HEK293 (cell line): ENCODE results near the gene OR4D9.
A peak's percentile ranks its signal among the peaks of the same experiment; 100 is the strongest.

Experiments used
- IKZF3 ChIP-seq: fragments of 450-650 bp; IDR thresholded peaks from 2 replicates; pipeline ENCODE4 v1.5.0; 2018; ENCODE audit warnings: missing biosample characterization, mild to moderate bottlenecking, missing genetic modification characterization, moderate library complexity
- YY1 ChIP-seq: fragments of 450-650 bp; formaldehyde crosslinking; IDR thresholded peaks from 2 replicates; pipeline ENCODE4 v1.5.1; 2018; ENCODE audit warnings: missing biosample characterization, missing genetic modification characterization
- ZBTB21 ChIP-seq: fragments of 450-650 bp; formaldehyde crosslinking; IDR thresholded peaks from 2 replicates; pipeline ENCODE4 v1.5.1; 2017; ENCODE audit warnings: missing biosample characterization, missing genetic modification characterization
- ZNF10 ChIP-seq: fragments of 450-650 bp; formaldehyde crosslinking; IDR thresholded peaks from 2 replicates; pipeline ENCODE4 v1.5.1; 2017; ENCODE audit warnings: missing biosample characterization, missing genetic modification characterization
- ZNF121 ChIP-seq: fragments of 450-650 bp; formaldehyde crosslinking; IDR thresholded peaks from 2 replicates; pipeline ENCODE4 v1.5.1; 2016; ENCODE audit warnings: missing biosample characterization, missing genetic modification characterization
- ZNF174 ChIP-seq: fragments of 450-650 bp; formaldehyde crosslinking; IDR thresholded peaks from 2 replicates; pipeline ENCODE4 v1.5.0; 2017; ENCODE audit warnings: missing biosample characterization, mild to moderate bottlenecking, missing genetic modification characterization
- ZNF239 ChIP-seq: fragments of 450-650 bp; formaldehyde crosslinking; IDR thresholded peaks from 2 replicates; pipeline ENCODE4 v1.5.1; 2016; ENCODE audit warnings: missing biosample characterization, missing genetic modification characterization
- ZNF280C ChIP-seq: fragments of 450-650 bp; formaldehyde crosslinking; IDR thresholded peaks from 2 replicates; pipeline ENCODE4 v1.5.1; 2016; ENCODE audit warnings: missing biosample characterization, missing genetic modification characterization
- ZNF335 ChIP-seq: fragments of 450-650 bp; formaldehyde crosslinking; conservative IDR thresholded peaks from 2 replicates; pipeline ENCODE4 v1.5.1; 2016; ENCODE audit warnings: missing biosample characterization, missing genetic modification characterization
- ZNF341 ChIP-seq: fragments of 450-650 bp; formaldehyde crosslinking; IDR thresholded peaks from 2 replicates; pipeline ENCODE4; 2016; ENCODE audit warnings: low read depth, missing biosample characterization, missing genetic modification characterization
- ZNF449 ChIP-seq: fragments of 450-650 bp; formaldehyde crosslinking; IDR thresholded peaks from 2 replicates; pipeline ENCODE4 v1.5.1; 2017; ENCODE audit warnings: missing biosample characterization, mild to moderate bottlenecking, missing genetic modification characterization, moderate library complexity
- ZNF48 ChIP-seq: fragments of 450-650 bp; formaldehyde crosslinking; IDR thresholded peaks from 2 replicates; pipeline ENCODE4 v1.5.1; 2016; ENCODE audit warnings: missing biosample characterization, missing genetic modification characterization
- ZNF558 ChIP-seq: fragments of 450-650 bp; formaldehyde crosslinking; IDR thresholded peaks from 2 replicates; pipeline ENCODE4 v1.5.1; 2016; ENCODE audit warnings: missing biosample characterization, missing genetic modification characterization
- ZNF600 ChIP-seq: fragments of 450-650 bp; formaldehyde crosslinking; IDR thresholded peaks from 2 replicates; pipeline ENCODE4 v1.5.1; 2016; ENCODE audit warnings: missing biosample characterization, missing genetic modification characterization
- ZNF660 ChIP-seq: fragments of 450-650 bp; IDR thresholded peaks from 2 replicates; pipeline ENCODE4 v1.5.1; 2018; ENCODE audit warnings: missing biosample characterization, mild to moderate bottlenecking, missing genetic modification characterization
- ZNF785 ChIP-seq: fragments of 450-650 bp; formaldehyde crosslinking; IDR thresholded peaks from 2 replicates; pipeline ENCODE4 v1.5.1; 2016; ENCODE audit warnings: missing biosample characterization, missing genetic modification characterization
- TF ChIP-seq, protein P1 (sequence below): fragments of 450-650 bp; IDR thresholded peaks from 2 replicates; pipeline ENCODE4 v1.5.1; 2018; ENCODE audit warnings: missing biosample characterization, missing genetic modification characterization
- TF ChIP-seq, protein P2 (sequence below): fragments of 450-650 bp; IDR thresholded peaks from 2 replicates; pipeline ENCODE4 v1.5.1; 2018; ENCODE audit warnings: missing biosample characterization, mild to moderate bottlenecking, missing genetic modification characterization
- TF ChIP-seq, protein P3 (sequence below): fragments of 450-650 bp; formaldehyde crosslinking; IDR thresholded peaks from 2 replicates; pipeline ENCODE4 v1.5.1; 2017; ENCODE audit warnings: missing biosample characterization, missing genetic modification characterization
- TF ChIP-seq, protein P4 (sequence below): fragments of 450-650 bp; formaldehyde crosslinking; IDR thresholded peaks from 2 replicates; pipeline ENCODE4 v1.5.1; 2016; ENCODE audit warnings: missing biosample characterization, missing genetic modification characterization

OR4D9 gene

DNA sequence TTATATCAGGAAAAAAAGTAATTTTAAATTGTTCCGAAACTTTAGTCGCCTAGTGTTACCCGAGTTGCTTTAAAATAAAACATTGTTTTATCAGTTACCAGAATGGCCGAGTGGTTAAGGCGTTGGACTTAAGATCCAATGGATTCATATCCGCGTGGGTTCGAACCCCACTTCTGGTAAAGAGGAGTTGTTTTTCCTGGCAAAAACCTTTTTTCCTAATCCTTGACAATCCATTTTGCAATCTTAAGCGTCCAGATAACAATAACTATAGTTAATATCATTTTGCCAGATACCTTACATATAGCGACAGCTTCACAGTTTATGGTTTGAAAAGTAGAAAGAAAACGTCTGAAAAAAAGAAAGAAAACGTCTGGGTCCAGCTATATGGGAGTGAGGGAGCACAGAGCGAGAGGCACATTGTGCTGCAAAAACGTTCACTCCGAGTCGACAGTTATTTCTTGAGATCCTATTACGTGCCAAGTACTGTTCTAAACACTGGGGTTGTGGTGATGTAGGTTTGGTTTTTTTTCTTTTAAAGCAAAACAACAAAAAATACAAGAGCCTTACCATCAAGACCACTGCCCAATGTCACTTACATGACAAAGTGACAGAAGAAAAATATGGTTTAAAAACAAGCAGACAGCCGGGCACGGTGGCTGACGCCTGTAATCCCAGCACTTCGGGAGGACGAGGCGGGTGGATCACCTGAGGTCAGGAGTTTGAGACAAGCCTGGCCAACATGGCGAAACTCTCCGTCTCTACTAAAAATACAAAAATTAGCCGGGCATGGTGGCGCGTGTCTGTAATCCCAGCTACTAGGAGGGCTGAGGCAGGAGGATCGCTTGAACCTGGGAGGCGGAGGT lies 40.6 kb downstream of the OR4D9 start (continued):
- TF ChIP-seq ZNF341 (tag by site-specific recombination), result no peak
- TF ChIP-seq ZNF660 (tag by site-specific recombination), result peak; percentile 15; the same call in 1 of the 2 replicates
- no peak; the same call in 1 of the 2 replicates for TF ChIP-seq ZNF10 (tag by site-specific recombination)
- no peak for TF ChIP-seq ZNF785
- TF ChIP-seq, protein P1, sequence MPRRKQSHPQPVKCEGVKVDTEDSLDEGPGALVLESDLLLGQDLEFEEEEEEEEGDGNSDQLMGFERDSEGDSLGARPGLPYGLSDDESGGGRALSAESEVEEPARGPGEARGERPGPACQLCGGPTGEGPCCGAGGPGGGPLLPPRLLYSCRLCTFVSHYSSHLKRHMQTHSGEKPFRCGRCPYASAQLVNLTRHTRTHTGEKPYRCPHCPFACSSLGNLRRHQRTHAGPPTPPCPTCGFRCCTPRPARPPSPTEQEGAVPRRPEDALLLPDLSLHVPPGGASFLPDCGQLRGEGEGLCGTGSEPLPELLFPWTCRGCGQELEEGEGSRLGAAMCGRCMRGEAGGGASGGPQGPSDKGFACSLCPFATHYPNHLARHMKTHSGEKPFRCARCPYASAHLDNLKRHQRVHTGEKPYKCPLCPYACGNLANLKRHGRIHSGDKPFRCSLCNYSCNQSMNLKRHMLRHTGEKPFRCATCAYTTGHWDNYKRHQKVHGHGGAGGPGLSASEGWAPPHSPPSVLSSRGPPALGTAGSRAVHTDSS, result 0 out of 2 replicates have a peak, but pooled peaks have one; percentile 4
- no peak for TF ChIP-seq ZNF280C (tag by site-specific recombination)
- TF ChIP-seq IKZF3, result peak; percentile 61
- 0 out of 2 replicates have a peak, but pooled peaks have one; percentile 26 for TF ChIP-seq ZNF558 (tag by site-specific recombination)
- TF ChIP-seq, protein P2, sequence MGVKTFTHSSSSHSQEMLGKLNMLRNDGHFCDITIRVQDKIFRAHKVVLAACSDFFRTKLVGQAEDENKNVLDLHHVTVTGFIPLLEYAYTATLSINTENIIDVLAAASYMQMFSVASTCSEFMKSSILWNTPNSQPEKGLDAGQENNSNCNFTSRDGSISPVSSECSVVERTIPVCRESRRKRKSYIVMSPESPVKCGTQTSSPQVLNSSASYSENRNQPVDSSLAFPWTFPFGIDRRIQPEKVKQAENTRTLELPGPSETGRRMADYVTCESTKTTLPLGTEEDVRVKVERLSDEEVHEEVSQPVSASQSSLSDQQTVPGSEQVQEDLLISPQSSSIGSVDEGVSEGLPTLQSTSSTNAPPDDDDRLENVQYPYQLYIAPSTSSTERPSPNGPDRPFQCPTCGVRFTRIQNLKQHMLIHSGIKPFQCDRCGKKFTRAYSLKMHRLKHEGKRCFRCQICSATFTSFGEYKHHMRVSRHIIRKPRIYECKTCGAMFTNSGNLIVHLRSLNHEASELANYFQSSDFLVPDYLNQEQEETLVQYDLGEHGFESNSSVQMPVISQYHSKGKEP (tag by site-specific recombination), result peak; percentile 28; the same call in 1 of the 2 replicates
- peak; percentile 18; the same call in 1 of the 2 replicates for TF ChIP-seq ZNF600 (tag by site-specific recombination)
- TF ChIP-seq, protein P3, sequence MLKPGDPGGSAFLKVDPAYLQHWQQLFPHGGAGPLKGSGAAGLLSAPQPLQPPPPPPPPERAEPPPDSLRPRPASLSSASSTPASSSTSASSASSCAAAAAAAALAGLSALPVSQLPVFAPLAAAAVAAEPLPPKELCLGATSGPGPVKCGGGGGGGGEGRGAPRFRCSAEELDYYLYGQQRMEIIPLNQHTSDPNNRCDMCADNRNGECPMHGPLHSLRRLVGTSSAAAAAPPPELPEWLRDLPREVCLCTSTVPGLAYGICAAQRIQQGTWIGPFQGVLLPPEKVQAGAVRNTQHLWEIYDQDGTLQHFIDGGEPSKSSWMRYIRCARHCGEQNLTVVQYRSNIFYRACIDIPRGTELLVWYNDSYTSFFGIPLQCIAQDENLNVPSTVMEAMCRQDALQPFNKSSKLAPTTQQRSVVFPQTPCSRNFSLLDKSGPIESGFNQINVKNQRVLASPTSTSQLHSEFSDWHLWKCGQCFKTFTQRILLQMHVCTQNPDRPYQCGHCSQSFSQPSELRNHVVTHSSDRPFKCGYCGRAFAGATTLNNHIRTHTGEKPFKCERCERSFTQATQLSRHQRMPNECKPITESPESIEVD (tag by site-specific recombination), result peak; percentile 51; the same call in 1 of the 2 replicates
- no peak for TF ChIP-seq ZNF239 (tag by site-specific recombination)
- TF ChIP-seq ZNF121 (tag by site-specific recombination), result no peak
- no peak for TF ChIP-seq ZBTB21 (tag by site-specific recombination)
- no peak for TF ChIP-seq ZNF449 (tag by site-specific recombination)
- no peak for TF ChIP-seq ZNF48 (tag by site-specific recombination)
- TF ChIP-seq, protein P4, sequence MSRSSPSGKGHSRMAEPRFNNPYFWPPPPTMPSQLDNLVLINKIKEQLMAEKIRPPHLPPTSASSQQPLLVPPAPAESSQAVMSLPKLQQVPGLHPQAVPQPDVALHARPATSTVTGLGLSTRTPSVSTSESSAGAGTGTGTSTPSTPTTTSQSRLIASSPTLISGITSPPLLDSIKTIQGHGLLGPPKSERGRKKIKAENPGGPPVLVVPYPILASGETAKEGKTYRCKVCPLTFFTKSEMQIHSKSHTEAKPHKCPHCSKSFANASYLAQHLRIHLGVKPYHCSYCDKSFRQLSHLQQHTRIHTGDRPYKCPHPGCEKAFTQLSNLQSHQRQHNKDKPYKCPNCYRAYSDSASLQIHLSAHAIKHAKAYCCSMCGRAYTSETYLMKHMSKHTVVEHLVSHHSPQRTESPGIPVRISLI (tag by site-specific recombination), result 0 out of 2 replicates have a peak, but pooled peaks have one; percentile 30
- TF ChIP-seq ZNF335, result peak; percentile 82
- TF ChIP-seq ZNF174 (tag by site-specific recombination), result no peak
- 0 out of 2 replicates have a peak, but pooled peaks have one; percentile 8 for TF ChIP-seq YY1
